Measurements from ENCODE around the gene CSK. TPM values are rescaled to one million over a fixed set of nuclear protein-coding genes. Genes with fewer than 3 reads are reported as not detected.

The CSK gene
- total RNA-seq, 1 donor from 2014 or later: 34.0 TPM

GRCh38 chr15:74842581-74843444, 60.9 kb downstream of the CSK start, which contains the start of gene ULK3:
Gene ULK3 (minus strand): TSS chr15:74843156. CDS start chr15:74843105, 51 bp downstream.
- no peaks in the 10 kb centered on the region for H3K27me3 ChIP-seq (ENCODE audit: low read depth)
- TF ChIP-seq CTCF (IDR thresholded peaks at IDR 0.05; ENCODE audit: borderline replicate concordance): peak; percentile 89
- intact Hi-C loops (cut with micrococcal nuclease): no loop called here
- peak within 1 kb of the TSS; percentile 93 for H3K27ac ChIP-seq (replicated peaks)
- H3K9me3 ChIP-seq (replicated peaks): no peaks in the 10 kb centered on the region
- DNase-seq: peak; percentile 93
- peak within 1 kb of the TSS; percentile 96 for H3K4me3 ChIP-seq
- H3K36me3 ChIP-seq: peaks cover 29% of the 10 kb centered on the region
- peaks cover 40% of the 10 kb centered on the region for H3K4me1 ChIP-seq

- Histone ChIP-seq H3K27ac (replicated peaks) (peak overlapping the region; percentile 93), H3K9me3 (replicated peaks) (no peaks in the 10 kb centered on the region), H3K27me3 (ENCODE audit: low read depth) (no peaks in the 10 kb centered on the region), H3K4me1 (peaks cover 47% of the 10 kb centered on the region), H3K36me3 (peaks cover 32% of the 10 kb centered on the region), H3K4me3 (peak overlapping the region; percentile 96)
- intact Hi-C loops (cut with micrococcal nuclease): no loop called here
- DNase-seq: no peak
- TF ChIP-seq CTCF (IDR thresholded peaks at IDR 0.05; ENCODE audit: borderline replicate concordance): no peak
Measured at GRCh38 chr15:74843445-74843828, 61.6 kb downstream of the CSK start.

GRCh38 chr15:74843891-74844299, 62.0 kb downstream of the CSK start:
- Histone ChIP-seq H3K27me3 (ENCODE audit: low read depth) (no peaks in the 10 kb centered on the region), H3K9me3 (replicated peaks) (no peaks in the 10 kb centered on the region), H3K36me3 (peaks cover 33% of the 10 kb centered on the region), H3K4me3 (peak overlapping the region; percentile 96), H3K4me1 (peaks cover 49% of the 10 kb centered on the region), H3K27ac (replicated peaks) (peak overlapping the region; percentile 93)
- intact Hi-C loops (cut with micrococcal nuclease): no loop called here
- TF ChIP-seq CTCF (IDR thresholded peaks at IDR 0.05; ENCODE audit: borderline replicate concordance): no peak
- DNase-seq: no peak

GRCh38 chr15:74844319-74845207, 62.7 kb downstream of the CSK start:
- TF ChIP-seq CTCF (IDR thresholded peaks at IDR 0.05; ENCODE audit: borderline replicate concordance): no peak
- no peak for DNase-seq
- Histone ChIP-seq H3K27ac (replicated peaks) (peak overlapping the region; percentile 93), H3K27me3 (ENCODE audit: low read depth) (no peaks in the 10 kb centered on the region), H3K36me3 (peaks cover 34% of the 10 kb centered on the region), H3K4me3 (no peak overlapping the region), H3K9me3 (replicated peaks) (no peaks in the 10 kb centered on the region), H3K4me1 (peaks cover 49% of the 10 kb centered on the region)
- intact Hi-C loops (cut with micrococcal nuclease): no loop called here

GRCh38 chr15:74845208-74845568, 63.3 kb downstream of the CSK start:
- no peak for TF ChIP-seq CTCF (IDR thresholded peaks at IDR 0.05; ENCODE audit: borderline replicate concordance)
- no peaks in the 10 kb centered on the region for H3K9me3 ChIP-seq (replicated peaks)
- H3K36me3 ChIP-seq: peaks cover 40% of the 10 kb centered on the region
- intact Hi-C loops (cut with micrococcal nuclease): no loop called here
- DNase-seq: no peak
- no peaks in the 10 kb centered on the region for H3K27me3 ChIP-seq (ENCODE audit: low read depth)
- H3K4me1 ChIP-seq: peaks cover 49% of the 10 kb centered on the region
- H3K27ac ChIP-seq (replicated peaks): no peak overlapping the region
- H3K4me3 ChIP-seq: no peak overlapping the region

Data from left ventricle myocardium inferior (tissue), 1 donor.